HFFc6 (cell line): ENCODE results near the gene GPR151. TPM values are rescaled to one million over a fixed set of nuclear protein-coding genes. Genes with fewer than 3 reads are reported as not detected.

Source experiments
- DNase-seq: peaks from one replicate; pipeline ENCODE4 v3.0.0-alpha.2; 2018
- H3K27ac Mint-ChIP-seq: 2 replicates; pipeline ENCODE4 v1.8.0; 2020; ENCODE audit warnings: mild to moderate bottlenecking, mixed read lengths
- H3K27me3 Mint-ChIP-seq: 2 replicates; pipeline ENCODE4 v1.8.0; 2021; ENCODE audit warnings: mild to moderate bottlenecking, moderate library complexity, mixed read lengths; ENCODE audit not compliant: insufficient read depth
- H3K36me3 Mint-ChIP-seq: 2 replicates; pipeline ENCODE4 v1.8.0; 2021; ENCODE audit warnings: low read depth, mixed read lengths
- H3K4me1 Mint-ChIP-seq: 2 replicates; pipeline ENCODE4 v1.8.0; 2020; ENCODE audit warnings: low read depth, mixed read lengths
- H3K4me3 Mint-ChIP-seq: 2 replicates; pipeline ENCODE4 v1.8.0; 2020; ENCODE audit warnings: mild to moderate bottlenecking, moderate library complexity, mixed read lengths
- H3K9me3 Mint-ChIP-seq: 2 replicates; pipeline ENCODE4 v1.8.0; 2020; ENCODE audit warnings: mild to moderate bottlenecking, mixed read lengths
- CTCF ChIP-seq: fragments of 200-600 bp; sonication (generic); IDR thresholded peaks from 2 replicates; pipeline ENCODE4 v1.5.0; 2021; ENCODE audit warnings: antibody characterized with exemption, mild to moderate bottlenecking
- total RNA-seq, 6 experiments: library from RNA; stranded (reverse); fragmentation: NEBNext Ultra II Directional; extraction: Animal tissue kit (Norgen Biotek cat#: 25700); gene quantifications; 2 replicates in 1 of 6; 3 replicates in 5 of 6; pipeline ENCODE4 v1.2.3, GENCODE V29; 2021

Gene GPR151
- total RNA-seq, 6 experiments from 2014 or later: not detected

GRCh38 chr5:146520731-146521130, 4.7 kb upstream of the GPR151 start:
- H3K4me3 Mint-ChIP-seq: no peak overlapping the region
- no peak for TF ChIP-seq CTCF
- H3K27me3 Mint-ChIP-seq: peaks cover 13% of the 10 kb centered on the region
- H3K36me3 Mint-ChIP-seq: no peaks in the 10 kb centered on the region
- no peak overlapping the region for H3K27ac Mint-ChIP-seq
- no peaks in the 10 kb centered on the region for H3K9me3 Mint-ChIP-seq
- DNase-seq: no peak
- H3K4me1 Mint-ChIP-seq: no peaks in the 10 kb centered on the region

GRCh38 chr5:146519554-146519953, 3.6 kb upstream of the GPR151 start:
- Mint-ChIP-seq H3K9me3 (no peaks in the 10 kb centered on the region), H3K4me1 (no peaks in the 10 kb centered on the region; the same call in 1 of the 2 replicates), H3K27me3 (peaks cover 13% of the 10 kb centered on the region), H3K36me3 (no peaks in the 10 kb centered on the region), H3K4me3 (no peak overlapping the region), H3K27ac (no peak overlapping the region)
- no peak for DNase-seq
- no peak for TF ChIP-seq CTCF

DNA sequence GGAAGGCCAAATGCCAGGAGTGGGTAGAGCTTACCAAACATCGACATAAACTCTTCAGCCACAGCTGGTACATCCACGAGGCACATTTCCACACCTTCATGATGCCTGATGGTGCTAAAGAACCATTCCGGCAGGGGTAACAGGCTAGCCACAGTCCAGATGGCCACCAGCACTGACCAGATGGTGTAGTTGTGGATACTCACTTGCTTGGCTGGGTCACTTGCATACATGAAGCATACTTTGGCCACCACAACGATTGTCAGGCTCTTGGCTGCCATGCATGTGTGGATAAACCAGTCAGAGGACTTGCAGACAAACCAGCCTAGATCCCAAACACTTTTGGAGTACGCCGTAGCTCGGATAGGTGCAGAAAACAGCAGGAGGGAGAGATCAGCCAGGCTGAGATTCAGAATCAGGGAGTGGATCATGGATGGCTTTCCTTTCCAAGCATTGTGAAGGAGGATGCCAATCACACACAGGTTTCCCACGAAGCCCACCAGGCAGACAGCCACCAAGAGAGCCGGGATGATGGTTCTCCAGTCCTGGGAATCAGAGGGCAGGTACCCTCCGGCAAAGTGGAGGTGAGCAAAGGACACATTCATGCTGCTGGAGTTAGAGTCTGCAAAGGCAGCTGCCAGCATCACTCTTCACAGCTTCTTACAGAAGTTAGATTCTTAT, 378 bp downstream of the GPR151 start:
- no peak for TF ChIP-seq CTCF
- Mint-ChIP-seq H3K4me3 (no peak overlapping the region), H3K4me1 (no peaks in the 10 kb centered on the region; the same call in 1 of the 2 replicates), H3K9me3 (no peaks in the 10 kb centered on the region), H3K27ac (no peak overlapping the region), H3K36me3 (peaks cover 4% of the 10 kb centered on the region), H3K27me3 (no peaks in the 10 kb centered on the region; the same call in 1 of the 2 replicates)
- DNase-seq: no peak

GRCh38 chr5:146514575-146514974, 1.4 kb downstream of the GPR151 start:
- Mint-ChIP-seq H3K27ac (no peak overlapping the region), H3K27me3 (no peaks in the 10 kb centered on the region; the same call in 1 of the 2 replicates), H3K9me3 (no peaks in the 10 kb centered on the region)

GRCh38 chr5:146513462-146513861, 2.5 kb downstream of the GPR151 start:
- Mint-ChIP-seq H3K4me1 (no peaks in the 10 kb centered on the region; the same call in 1 of the 2 replicates), H3K27ac (no peak overlapping the region), H3K4me3 (no peak overlapping the region), H3K27me3 (no peaks in the 10 kb centered on the region; the same call in 1 of the 2 replicates), H3K9me3 (no peaks in the 10 kb centered on the region), H3K36me3 (peaks cover 16% of the 10 kb centered on the region)
- TF ChIP-seq CTCF: no peak
- DNase-seq: no peak

More at GRCh38 chr5:146514575-146514974, 1.4 kb downstream of the GPR151 start:
- peaks cover 10% of the 10 kb centered on the region for H3K36me3 Mint-ChIP-seq
- no peak overlapping the region for H3K4me3 Mint-ChIP-seq
- TF ChIP-seq CTCF: no peak
- H3K4me1 Mint-ChIP-seq: no peaks in the 10 kb centered on the region; the same call in 1 of the 2 replicates
- DNase-seq: no peak
